ENCODE data around the gene BST2. TPM values are rescaled to one million over a fixed set of nuclear protein-coding genes. Genes with fewer than 3 reads are reported as not detected.

BST2 gene
- total RNA-seq, 6 donors from 2014 or later: 30.4 to 197 (median 74.1) TPM

- Histone ChIP-seq H3K27ac (no peak overlapping the region), H3K9me3 (no peaks in the 10 kb centered on the region), H3K27me3 (peaks cover 0 to 8% (median 1%) of the 10 kb centered on the region in 4 donors), H3K4me1 (peaks cover 15 to 33% (median 26%) of the 10 kb centered on the region in 4 donors), H3K4me3 (no peak overlapping the region), H3K36me3 (no peaks in the 10 kb centered on the region)
- ATAC-seq (ENCODE audit: low FRiP score in 2 of 2) (no peak), DNase-seq (no peak)
- WGBS, 2 donors: 31 to 51% methylated on average over 2 of the region's 2 CpGs
- no peak for TF ChIP-seq EP300 (IDR thresholded peaks at IDR 0.05)
- no peak for TF ChIP-seq POLR2AphosphoS5 (IDR thresholded peaks at IDR 0.05)
- no peak for TF ChIP-seq CTCF (IDR thresholded peaks at IDR 0.05)
- no peak for TF ChIP-seq POLR2A (IDR thresholded peaks at IDR 0.05)
Observed at GRCh38 chr19:17393002-17393401, 12.4 kb downstream of the BST2 start.

GRCh38 chr19:17391371-17392151, 13.9 kb downstream of the BST2 start:
- Histone ChIP-seq H3K27ac (no peak overlapping the region), H3K36me3 (no peaks in the 10 kb centered on the region), H3K9me3 (no peaks in the 10 kb centered on the region), H3K27me3 (peaks cover 0 to 8% (median 1%) of the 10 kb centered on the region in 4 donors), H3K4me3 (peak overlapping the region in 3 of 4 donors; percentile 54 to 58 (median 55)), H3K4me1 (peaks cover 15 to 33% (median 26%) of the 10 kb centered on the region in 4 donors)
- 8 to 13% methylated on average over 17 to 24 of the region's 26 CpGs for WGBS, 2 donors
- no peak for TF ChIP-seq POLR2AphosphoS5 (IDR thresholded peaks at IDR 0.05)
- TF ChIP-seq POLR2A (IDR thresholded peaks at IDR 0.05): no peak
- no peak for TF ChIP-seq EP300 (IDR thresholded peaks at IDR 0.05)
- TF ChIP-seq CTCF (IDR thresholded peaks at IDR 0.05): no peak
- DNase-seq (peak in 1 of 2 donors; percentile 39), ATAC-seq (ENCODE audit: low FRiP score in 2 of 2) (peak in 1 of 2 donors; percentile 31)

GRCh38 chr19:17390665-17391370, 14.6 kb downstream of the BST2 start:
- WGBS, 2 donors: 1% methylated on average over 20 to 24 of the region's 50 CpGs
- Histone ChIP-seq H3K4me3 (peak overlapping the region; percentile 54 to 58 (median 56)), H3K27ac (peak overlapping the region in 2 of 4 donors; percentile 23 to 67), H3K36me3 (no peaks in the 10 kb centered on the region), H3K4me1 (peaks cover 16 to 35% (median 26%) of the 10 kb centered on the region in 4 donors), H3K9me3 (no peaks in the 10 kb centered on the region), H3K27me3 (peaks cover 0 to 8% (median 1%) of the 10 kb centered on the region in 4 donors)
- ATAC-seq (ENCODE audit: low FRiP score in 2 of 2): peak; percentile 97 to 98
- peak; percentile 94 to 97 for DNase-seq
- peak; percentile 67 to 96 (median 89) for TF ChIP-seq CTCF (IDR thresholded peaks at IDR 0.05)
- peak in 1 of 2 donors; percentile 36 for TF ChIP-seq POLR2AphosphoS5 (IDR thresholded peaks at IDR 0.05)
- TF ChIP-seq EP300 (IDR thresholded peaks at IDR 0.05): no peak
- TF ChIP-seq POLR2A (IDR thresholded peaks at IDR 0.05): peak in 1 of 4 donors; percentile 30

- Histone ChIP-seq H3K27me3 (peaks cover 0 to 8% (median 1%) of the 10 kb centered on the region in 4 donors), H3K4me3 (peak overlapping the region; percentile 54 to 58 (median 56)), H3K36me3 (no peaks in the 10 kb centered on the region), H3K27ac (peak overlapping the region in 2 of 4 donors; percentile 23 to 67), H3K4me1 (peaks cover 21 to 35% (median 24%) of the 10 kb centered on the region in 4 donors), H3K9me3 (no peaks in the 10 kb centered on the region)
- peak in 1 of 2 donors; percentile 83 for DNase-seq
- TF ChIP-seq POLR2A (IDR thresholded peaks at IDR 0.05) (no peak), CTCF (IDR thresholded peaks at IDR 0.05) (peak in 1 of 6 experiments; percentile 20)
- WGBS, 2 donors: 41 to 43% methylated on average over 5 to 7 of the region's 37 CpGs
- ATAC-seq (ENCODE audit: low FRiP score in 2 of 2): no peak
Observed at GRCh38 chr19:17389957-17390664, 15.3 kb downstream of the BST2 start.

Data from upper lobe of left lung (tissue), 6 donors.